Type B pancreatic cell (in vitro differentiated cells): ENCODE measurements around the gene LINGO1. TPM values are rescaled to one million over a fixed set of nuclear protein-coding genes. Genes with fewer than 3 reads are reported as not detected.

ENCODE experiments used
- DNase-seq: peaks from one replicate; pipeline ENCODE4 v3.0.0; 2021; ENCODE audit warnings: mixed read lengths; ENCODE audit not compliant: unreplicated experiment; ENCODE audit errors: extremely low spot score
- H3K27ac Mint-ChIP-seq: 2 replicates; pipeline ENCODE4 v1.8.0; 2021; ENCODE audit warnings: mild to moderate bottlenecking, mixed read lengths
- H3K27me3 Mint-ChIP-seq: 2 replicates; pipeline ENCODE4 v1.8.0; 2021; ENCODE audit warnings: mixed read lengths
- H3K36me3 Mint-ChIP-seq: 2 replicates; pipeline ENCODE4 v1.8.0; 2021; ENCODE audit warnings: mixed read lengths
- H3K4me1 Mint-ChIP-seq: one replicate; pipeline ENCODE4 v1.8.0; 2021; ENCODE audit warnings: mixed read lengths; ENCODE audit not compliant: unreplicated experiment
- H3K4me3 Mint-ChIP-seq: 2 replicates; pipeline ENCODE4 v1.8.0; 2021; ENCODE audit warnings: mild to moderate bottlenecking, mixed read lengths
- H3K9me3 Mint-ChIP-seq: 2 replicates; pipeline ENCODE4 v1.8.0; 2021; ENCODE audit warnings: mixed read lengths
- total RNA-seq: library from RNA; stranded (reverse); gene quantifications from 2 replicates; pipeline ENCODE4 v1.2.1, GENCODE V29; 2021; ENCODE audit warnings: low replicate concordance
- TF ChIP-seq, protein P1 (sequence below): fragments of 200-600 bp; sonication (generic); conservative IDR thresholded peaks from 2 replicates; pipeline ENCODE4 v1.5.0; 2021; ENCODE audit warnings: antibody characterized with exemption, mild to moderate bottlenecking

The LINGO1 gene
- total RNA-seq, 1 donor from 2014 or later = 19.6 TPM

- Mint-ChIP-seq H3K36me3 (no peaks in the 10 kb centered on the region), H3K27me3 (peaks cover 3% of the 10 kb centered on the region), H3K4me1 (peaks cover 23% of the 10 kb centered on the region), H3K27ac (peak overlapping the region; percentile 55), H3K4me3 (no peak overlapping the region), H3K9me3 (no peaks in the 10 kb centered on the region)
- no peak for DNase-seq
- TF ChIP-seq, protein P1, sequence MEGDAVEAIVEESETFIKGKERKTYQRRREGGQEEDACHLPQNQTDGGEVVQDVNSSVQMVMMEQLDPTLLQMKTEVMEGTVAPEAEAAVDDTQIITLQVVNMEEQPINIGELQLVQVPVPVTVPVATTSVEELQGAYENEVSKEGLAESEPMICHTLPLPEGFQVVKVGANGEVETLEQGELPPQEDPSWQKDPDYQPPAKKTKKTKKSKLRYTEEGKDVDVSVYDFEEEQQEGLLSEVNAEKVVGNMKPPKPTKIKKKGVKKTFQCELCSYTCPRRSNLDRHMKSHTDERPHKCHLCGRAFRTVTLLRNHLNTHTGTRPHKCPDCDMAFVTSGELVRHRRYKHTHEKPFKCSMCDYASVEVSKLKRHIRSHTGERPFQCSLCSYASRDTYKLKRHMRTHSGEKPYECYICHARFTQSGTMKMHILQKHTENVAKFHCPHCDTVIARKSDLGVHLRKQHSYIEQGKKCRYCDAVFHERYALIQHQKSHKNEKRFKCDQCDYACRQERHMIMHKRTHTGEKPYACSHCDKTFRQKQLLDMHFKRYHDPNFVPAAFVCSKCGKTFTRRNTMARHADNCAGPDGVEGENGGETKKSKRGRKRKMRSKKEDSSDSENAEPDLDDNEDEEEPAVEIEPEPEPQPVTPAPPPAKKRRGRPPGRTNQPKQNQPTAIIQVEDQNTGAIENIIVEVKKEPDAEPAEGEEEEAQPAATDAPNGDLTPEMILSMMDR = no peak
Measured at GRCh38 chr15:77580996-77581682, 51.6 kb downstream of the LINGO1 start.

DNA sequence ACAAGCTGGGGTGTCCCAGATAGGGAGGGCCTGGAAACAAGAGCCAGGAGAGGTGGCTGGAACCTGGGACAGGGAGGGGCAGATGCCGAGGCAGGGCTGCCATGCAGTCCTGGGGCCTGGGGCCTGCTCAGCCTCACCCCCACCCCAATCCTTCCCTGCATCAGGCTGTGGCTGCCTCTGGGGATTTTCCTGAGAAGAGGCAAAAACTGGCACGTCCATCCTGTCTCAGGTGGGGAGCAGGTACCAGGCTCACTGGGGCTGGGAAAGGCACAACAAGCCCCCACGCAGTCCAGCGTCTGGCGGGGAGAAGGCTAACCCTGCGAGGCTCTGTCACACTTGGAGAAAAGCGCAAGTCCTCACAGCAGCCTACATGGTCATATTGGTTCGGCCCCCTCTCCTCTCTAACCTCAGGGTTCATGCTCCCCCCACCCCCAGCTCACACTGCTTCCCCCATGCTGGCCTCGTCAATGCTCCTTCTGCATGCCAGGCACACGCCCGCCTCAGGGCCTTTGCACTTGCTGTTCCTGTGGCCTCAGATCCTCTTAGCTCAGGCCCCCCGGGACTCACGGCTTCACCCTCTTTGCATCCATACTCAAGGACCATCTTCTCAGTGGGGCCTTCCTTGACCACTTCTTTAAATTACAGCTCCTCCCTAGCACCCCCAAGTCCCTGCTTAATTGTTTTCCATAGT is 53.1 kb downstream of the LINGO1 start:
- Mint-ChIP-seq H3K27ac (no peak overlapping the region), H3K36me3 (no peaks in the 10 kb centered on the region), H3K4me1 (peaks cover 23% of the 10 kb centered on the region), H3K9me3 (no peaks in the 10 kb centered on the region), H3K27me3 (peaks cover 3% of the 10 kb centered on the region), H3K4me3 (no peak overlapping the region)
- TF ChIP-seq, protein P1 = no peak
- no peak for DNase-seq

GRCh38 chr15:77578641-77579372 is 53.9 kb downstream of the LINGO1 start:
- peaks cover 23% of the 10 kb centered on the region for H3K4me1 Mint-ChIP-seq
- H3K27ac Mint-ChIP-seq = no peak overlapping the region
- H3K4me3 Mint-ChIP-seq = no peak overlapping the region
- TF ChIP-seq, protein P1 = no peak
- no peak for DNase-seq
- peaks cover 3% of the 10 kb centered on the region for H3K27me3 Mint-ChIP-seq
- no peaks in the 10 kb centered on the region for H3K9me3 Mint-ChIP-seq
- no peaks in the 10 kb centered on the region for H3K36me3 Mint-ChIP-seq

DNA sequence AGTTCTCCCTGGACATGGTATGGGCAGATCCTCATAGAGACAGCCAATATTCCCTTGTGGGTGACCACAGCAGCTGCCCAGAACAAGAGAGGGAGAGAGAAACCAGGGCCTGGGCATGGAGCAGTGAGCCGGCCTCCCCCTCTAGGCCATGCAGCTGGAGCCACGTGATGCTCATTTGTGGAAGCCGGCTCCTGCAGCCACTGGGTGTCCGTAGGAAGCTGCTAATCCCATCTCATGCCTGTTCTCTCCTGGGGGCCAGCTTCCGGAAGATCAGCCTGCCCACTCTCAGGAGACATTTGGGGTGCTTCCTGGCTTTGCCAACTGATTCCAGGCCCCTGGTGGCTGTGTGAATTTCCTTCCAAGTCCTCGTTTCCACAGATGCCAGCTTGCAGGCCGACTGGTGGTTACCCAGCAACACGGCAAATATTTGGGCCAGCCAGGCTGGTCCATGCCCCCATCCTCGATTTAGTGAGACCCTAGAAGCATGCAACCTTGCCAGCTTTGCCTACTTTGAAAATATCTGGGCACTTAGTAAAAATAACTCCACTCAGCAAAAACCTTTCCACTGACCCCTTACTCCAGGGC is 55.3 kb downstream of the LINGO1 start:
- TF ChIP-seq, protein P1 = no peak
- Mint-ChIP-seq H3K4me1 (peaks cover 23% of the 10 kb centered on the region), H3K27me3 (peaks cover 3% of the 10 kb centered on the region), H3K4me3 (no peak overlapping the region), H3K27ac (no peak overlapping the region), H3K9me3 (no peaks in the 10 kb centered on the region), H3K36me3 (no peaks in the 10 kb centered on the region)
- DNase-seq = no peak

GRCh38 chr15:77576538-77576937 is 56.2 kb downstream of the LINGO1 start:
- TF ChIP-seq, protein P1 = no peak

More at GRCh38 chr15:77576538-77576937, 56.2 kb downstream of the LINGO1 start:
- Mint-ChIP-seq H3K9me3 (no peaks in the 10 kb centered on the region), H3K27ac (no peak overlapping the region), H3K4me1 (peaks cover 22% of the 10 kb centered on the region), H3K4me3 (no peak overlapping the region), H3K36me3 (no peaks in the 10 kb centered on the region), H3K27me3 (peaks cover 3% of the 10 kb centered on the region)
- DNase-seq = no peak
